HepG2 (cell line): Measurements from ENCODE around the gene ADGRF1. TPM values are rescaled to one million over a fixed set of nuclear protein-coding genes. Genes with fewer than 3 reads are reported as not detected.
A peak's percentile ranks its signal among the peaks of the same experiment; 100 is the strongest.

ENCODE experiments used
- AHDC1 ChIP-seq: sonication (generic); formaldehyde crosslinking; IDR thresholded peaks from 2 replicates; pipeline ENCODE4 v1.5.1; 2020; ENCODE audit warnings: mild to moderate bottlenecking, missing genetic modification reagents, borderline replicate concordance
- KDM3A ChIP-seq: IDR thresholded peaks from 2 replicates; pipeline ENCODE4 v1.6.1; 2018; ENCODE audit warnings: low read depth, missing compliant biosample characterization
- MED13 ChIP-seq: sonication (generic); formaldehyde crosslinking; IDR thresholded peaks from 2 replicates; pipeline ENCODE4 v1.5.0; 2020; ENCODE audit warnings: missing genetic modification reagents
- MTA3 ChIP-seq: sonication (generic); formaldehyde crosslinking; IDR thresholded peaks from 2 replicates; pipeline ENCODE4 v1.4.0; 2020; ENCODE audit warnings: missing genetic modification reagents
- ZBTB26 ChIP-seq: IDR thresholded peaks from 2 replicates; pipeline ENCODE4 v1.6.1; 2016; ENCODE audit warnings: missing compliant biosample characterization, missing genetic modification reagents, borderline replicate concordance
- ZC3H13 ChIP-seq: sonication (generic); formaldehyde crosslinking; IDR thresholded peaks from 2 replicates; pipeline ENCODE4 v1.8.1; 2023; ENCODE audit warnings: mild to moderate bottlenecking, missing genetic modification reagents, moderate library complexity
- ZNF263 ChIP-seq: sonication (generic); formaldehyde crosslinking; IDR thresholded peaks from 2 replicates; pipeline ENCODE4 v1.4.0; 2020; ENCODE audit warnings: missing genetic modification reagents
- ZNF343 ChIP-seq: sonication (generic); formaldehyde crosslinking; IDR thresholded peaks from 2 replicates; pipeline ENCODE4 v1.4.0; 2020; ENCODE audit warnings: mild to moderate bottlenecking, missing genetic modification reagents
- ZNF441 ChIP-seq: sonication (generic); formaldehyde crosslinking; IDR thresholded peaks from 2 replicates; pipeline ENCODE4 v1.7.0; 2021; ENCODE audit warnings: missing genetic modification reagents, borderline replicate concordance
- ZNF574 ChIP-seq: sonication (generic); formaldehyde crosslinking; IDR thresholded peaks from 2 replicates; pipeline ENCODE4 v1.4.0; 2020; ENCODE audit warnings: missing genetic modification reagents
- ZNF777 ChIP-seq: sonication (generic); formaldehyde crosslinking; IDR thresholded peaks from 2 replicates; pipeline ENCODE4 v1.4.0; 2020; ENCODE audit warnings: missing genetic modification reagents
- ZSCAN12 ChIP-seq: sonication (generic); formaldehyde crosslinking; IDR thresholded peaks from 2 replicates; pipeline ENCODE4 v1.9.0; 2021; ENCODE audit warnings: mild to moderate bottlenecking, missing genetic modification reagents
- polyA plus RNA-seq, 8 experiments: library from polyadenylated mRNA; depleted of rRNA in 3 of 8; stranded (reverse) in 7 of 8; unstranded in 1 of 8; fragments of >200 nt; fragmentation: Illumina TruSeq in 4 of 8; extraction: Trizol in 4 of 8; gene quantifications; 2 replicates each; pipeline versions ENCODE4 v1.2.1 to v1.2.3, GENCODE V29; 2011 to 2016; ENCODE audit warnings: low read depth in 4 of 8, missing spikeins in 1 of 8, mixed read lengths in 1 of 8; ENCODE audit not compliant: insufficient read depth in 1 of 8
- total RNA-seq, 5 experiments: library from RNA; depleted of rRNA; stranded (reverse); fragments of >200 nt; fragmentation: Illumina TruSeq; extraction: Trizol; gene quantifications; 2 replicates each; pipeline ENCODE4 v1.2.3, GENCODE V29; 2016; ENCODE audit warnings: low read depth in 1 of 5

Gene ADGRF1
- total and polyA plus RNA-seq, 2 of the 13 experiments (the other 11 are each of a cell fraction or from before 2014, with no cell fraction given), result not detected

- TF ChIP-seq AHDC1 (peak; percentile 99), ZNF343 (0 out of 2 replicates have a peak, but pooled peaks have one; percentile 85), ZSCAN12 (CRISPR knock-in tag) (no peak), MED13 (CRISPR knock-in tag) (peak; percentile 97), ZBTB26 (CRISPR knock-in tag) (peak; percentile 49; the same call in 1 of the 2 replicates), ZNF441 (CRISPR knock-in tag) (peak; percentile 60; the same call in 1 of the 2 replicates), KDM3A (CRISPR knock-in tag) (peak; percentile 84; the same call in 1 of the 2 replicates), ZNF574 (CRISPR knock-in tag) (peak; percentile 83), ZC3H13 (CRISPR knock-in tag) (no peak), ZNF777 (CRISPR knock-in tag) (no peak), ZNF263 (no peak), MTA3 (CRISPR knock-in tag) (no peak)
Measured at GRCh38 chr6:47073125-47074110, 31.3 kb upstream of the ADGRF1 start (continued).
